A172 (cell line): ENCODE data around the gene TXK. TPM values are rescaled to one million over a fixed set of nuclear protein-coding genes. Genes with fewer than 3 reads are reported as not detected.
"Not testable (repeated sequence)": the region's sequence is repeated elsewhere in the genome, so short reads cannot be mapped to it uniquely, and the experiment has no call there.

ENCODE experiments used
- DNase-seq: peaks from one replicate; pipeline ENCODE4 v3.0.0-alpha.2; 2015; ENCODE audit warnings: low spot score
- total RNA-seq: library from RNA; depleted of rRNA; stranded (reverse); fragments of >200 nt; shearing (Covaris generic); gene quantifications from 2 replicates; pipeline ENCODE4 v1.2.3, GENCODE V29; 2014; rRNA removed

The TXK gene
- total RNA-seq = not detected in 2 replicates

- DNase-seq = no peak
These were observed at the start of gene TXK for GRCh38 chr4:48134081-48134480. Gene TXK (minus strand): TSS chr4:48134250. CDS start chr4:48134170, 80 bp downstream.

GRCh38 chr4:48180234-48180633, 46.2 kb upstream of the TXK start:
- no peak for DNase-seq

GRCh38 chr4:48178931-48179330, 44.9 kb upstream of the TXK start:
- DNase-seq = no peak

GRCh38 chr4:48175806-48176205, 41.8 kb upstream of the TXK start:
- DNase-seq = peak; percentile 38

GRCh38 chr4:48175328-48175727, 41.3 kb upstream of the TXK start:
- DNase-seq = peak; percentile 12

- peak; percentile 82 for DNase-seq
These were observed 39.3 kb upstream of the TXK start for GRCh38 chr4:48173056-48173991.

GRCh38 chr4:48172651-48173050, 38.6 kb upstream of the TXK start:
- DNase-seq = no peak

GRCh38 chr4:48169636-48170035, 35.6 kb upstream of the TXK start:
- DNase-seq = no peak

GRCh38 chr4:48167538-48168263, 33.7 kb upstream of the TXK start:
- no peak for DNase-seq

GRCh38 chr4:48164561-48164960, 30.5 kb upstream of the TXK start:
- DNase-seq = not testable (repeated sequence)

GRCh38 chr4:48163746-48164145, 29.7 kb upstream of the TXK start:
- DNase-seq = no peak

- peak; percentile 20 for DNase-seq
These were observed 28.1 kb upstream of the TXK start for GRCh38 chr4:48162162-48162561.

- DNase-seq = no peak
These were observed 23.2 kb upstream of the TXK start for GRCh38 chr4:48157271-48157670.

- DNase-seq = no peak
These were observed 22.4 kb upstream of the TXK start for GRCh38 chr4:48156423-48156822.

GRCh38 chr4:48153791-48154550, 19.9 kb upstream of the TXK start:
- no peak for DNase-seq

GRCh38 chr4:48152259-48152658, 18.2 kb upstream of the TXK start:
- no peak for DNase-seq

GRCh38 chr4:48149827-48150370, 15.8 kb upstream of the TXK start:
- no peak for DNase-seq

GRCh38 chr4:48147621-48148020, 13.6 kb upstream of the TXK start:
- DNase-seq = no peak

GRCh38 chr4:48141048-48141447, 7.0 kb upstream of the TXK start:
- DNase-seq = peak; percentile 28

- no peak for DNase-seq
These were observed 5.6 kb upstream of the TXK start for GRCh38 chr4:48139691-48140090.

- DNase-seq = no peak
These were observed 4.9 kb upstream of the TXK start for GRCh38 chr4:48138936-48139335.

GRCh38 chr4:48138511-48138910, 4.5 kb upstream of the TXK start:
- no peak for DNase-seq
